G401 (cell line): ENCODE data around the gene CDH4. TPM values are rescaled to one million over a fixed set of nuclear protein-coding genes. Genes with fewer than 3 reads are reported as not detected.

Experiments
- DNase-seq: peaks from one replicate; pipeline ENCODE4 v3.0.0-alpha.2; 2015; ENCODE audit warnings: low spot score
- in situ Hi-C: cut with HindIII; loops from 2 replicates; pipeline ENCODE4 v1.10.0; 2016; ENCODE audit warnings: low sequenced_read_pairs, mixed read lengths
- total RNA-seq: library from RNA; depleted of rRNA; stranded (reverse); fragments of >200 nt; shearing (Covaris generic); gene quantifications from 2 replicates; pipeline ENCODE4 v1.2.3, GENCODE V29; 2014

CDH4 gene
- total RNA-seq, 1 experiment from 2014 or later: 12.9 TPM

DNA sequence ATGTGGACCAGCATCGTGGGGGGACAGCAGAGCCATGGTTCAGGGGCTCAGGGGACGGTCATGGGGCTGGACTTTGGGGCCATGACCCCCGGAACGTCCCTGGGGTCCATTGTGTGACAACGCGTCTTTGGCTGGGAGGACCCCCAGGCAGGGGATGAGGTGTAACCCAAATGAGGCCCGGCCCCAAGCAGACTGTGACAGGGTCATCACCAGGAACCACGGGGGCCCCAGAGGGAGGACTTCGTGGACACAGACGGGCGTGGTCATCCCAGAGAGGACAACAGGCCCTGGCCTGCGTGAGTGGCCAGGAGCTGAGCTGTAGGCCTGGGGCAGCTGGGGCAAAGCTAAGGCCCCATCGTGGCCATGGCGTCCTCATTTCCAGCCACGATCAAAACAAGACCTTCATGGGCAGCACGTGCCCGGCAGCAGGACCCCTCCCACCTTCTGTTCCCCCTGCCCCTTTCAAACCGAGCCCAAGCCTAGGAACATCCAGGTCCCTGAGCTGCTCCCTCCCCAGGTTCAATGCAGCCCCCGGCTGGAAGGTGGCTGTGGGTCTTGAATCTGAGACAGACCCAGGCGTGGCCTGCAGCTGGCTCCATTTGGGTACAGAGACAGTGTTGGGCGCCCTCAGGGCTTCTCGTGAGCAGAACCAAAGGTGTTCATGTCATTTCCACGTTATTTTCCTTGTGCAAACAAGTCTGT is 625.9 kb downstream of the CDH4 start:
- no peak for DNase-seq
- in situ Hi-C loops: no loop called here

DNA sequence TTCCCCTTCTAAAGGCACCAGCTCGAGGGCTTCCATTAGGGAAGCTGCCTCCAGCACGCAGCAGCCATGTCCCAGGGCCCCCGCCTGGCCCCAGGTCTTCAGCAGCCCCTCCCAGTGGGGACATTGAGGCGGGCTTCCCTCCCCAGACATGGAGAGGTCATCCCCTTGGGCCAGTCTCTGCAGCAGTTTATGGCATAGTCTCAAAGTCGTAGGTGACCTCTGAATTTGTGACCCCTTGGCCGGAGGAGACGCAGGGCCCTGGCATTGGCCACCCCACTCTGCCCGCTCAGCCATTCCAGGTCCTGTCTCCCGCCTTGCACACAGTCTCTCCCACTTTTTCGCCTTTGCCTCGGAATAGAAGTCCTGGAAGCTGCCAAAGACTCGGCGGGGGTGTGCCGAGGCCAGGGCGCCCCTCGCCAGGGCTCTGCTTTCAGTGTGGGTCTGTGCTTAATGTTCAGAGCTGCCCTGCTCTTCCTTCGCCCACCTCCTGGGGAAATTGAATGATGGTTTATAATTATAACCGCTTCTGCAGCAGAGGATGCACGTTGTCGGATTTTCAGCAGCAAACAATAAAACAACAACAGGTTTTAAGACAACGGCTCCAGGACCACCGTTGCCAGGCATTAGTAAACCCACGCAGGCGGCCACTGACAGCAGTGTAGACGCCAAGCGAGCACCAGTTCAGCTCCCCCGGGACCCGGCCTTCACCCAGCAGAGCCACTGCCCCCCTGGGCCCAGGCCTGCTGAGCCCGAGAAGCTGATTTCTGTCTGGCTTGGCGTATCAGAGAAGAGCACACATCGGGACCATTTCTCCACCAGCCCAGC is 626.6 kb downstream of the CDH4 start:
- in situ Hi-C loops: no loop called here
- DNase-seq: no peak

DNA sequence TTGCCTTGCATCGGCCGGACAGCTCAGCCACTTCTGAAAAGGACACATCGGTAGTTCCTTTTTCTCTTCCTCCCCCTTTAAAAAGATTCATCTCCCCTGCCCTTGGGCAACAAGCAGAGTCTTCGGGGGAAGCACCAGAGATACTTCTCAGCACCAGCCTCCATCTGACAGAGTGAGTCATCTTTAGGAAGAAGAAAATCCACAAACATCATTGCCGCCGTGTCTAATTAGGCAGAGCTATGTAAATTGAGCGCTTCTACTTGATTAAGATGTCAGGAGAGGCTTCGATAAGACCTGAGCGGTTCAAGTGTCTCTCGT is 627.2 kb downstream of the CDH4 start:
- DNase-seq: no peak
- in situ Hi-C loops: no loop called here

DNA sequence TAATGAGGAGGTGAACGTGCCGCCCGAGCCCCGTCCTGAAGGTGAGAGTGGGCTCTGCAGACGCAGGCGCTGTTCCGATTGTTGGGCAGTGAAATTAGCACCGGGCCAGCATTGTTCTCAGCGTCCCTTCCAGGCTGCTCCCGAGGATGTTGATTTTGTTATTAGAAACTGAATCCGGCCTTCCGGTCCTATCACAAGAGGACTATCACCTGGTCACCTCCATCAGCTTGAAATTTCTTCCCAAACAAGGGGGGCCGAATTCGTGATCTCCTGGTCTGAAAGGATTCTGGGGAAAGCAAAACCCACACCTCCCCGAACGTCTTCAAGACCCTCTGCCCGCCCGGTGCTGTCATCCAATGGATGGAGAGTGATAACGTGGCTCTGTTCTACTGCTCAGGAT is 627.6 kb downstream of the CDH4 start:
- no peak for DNase-seq
- in situ Hi-C loops: no loop called here

DNA sequence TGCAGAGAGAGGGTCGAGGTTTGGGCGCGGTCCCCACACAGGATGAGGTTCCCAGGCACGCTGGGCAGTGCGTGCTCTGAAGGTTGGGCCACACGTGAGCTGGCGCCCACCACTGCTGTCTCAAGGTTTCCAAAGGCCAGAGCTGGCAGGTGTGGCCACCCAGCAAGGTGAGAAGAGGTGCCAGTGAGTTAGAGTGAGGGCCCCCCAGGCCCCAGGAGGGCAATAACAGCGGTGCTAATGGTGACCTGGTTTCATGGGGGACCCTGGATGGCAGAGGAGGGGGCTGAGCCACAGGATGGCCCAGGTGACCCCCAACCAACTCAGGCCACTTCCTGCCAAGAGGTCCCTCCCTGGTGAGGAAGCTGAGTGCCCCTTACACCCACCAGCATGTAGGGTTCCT is 628.6 kb downstream of the CDH4 start:
- DNase-seq: no peak
- in situ Hi-C loops: no loop called here

DNA sequence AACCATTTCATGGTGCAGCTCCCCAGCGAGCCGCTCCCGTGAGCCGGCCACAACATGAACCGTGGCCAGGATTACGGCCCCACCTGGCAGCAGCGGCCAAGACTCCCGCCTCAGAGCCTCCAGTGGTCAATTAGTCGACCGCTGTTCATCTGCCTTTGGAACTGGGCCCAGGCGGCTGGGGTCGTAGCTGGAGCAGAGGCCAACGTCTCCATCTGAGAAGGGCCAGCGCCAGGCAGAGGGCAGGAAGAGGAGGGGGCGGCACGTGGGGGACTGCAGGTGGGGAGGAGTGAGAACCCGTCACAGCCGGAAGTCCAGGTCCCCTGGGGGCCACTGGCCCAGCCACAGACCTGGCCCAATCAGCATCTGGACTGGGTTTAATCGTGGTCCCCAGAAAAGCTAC is 629.4 kb downstream of the CDH4 start:
- no peak for DNase-seq
- in situ Hi-C loops: no loop called here

DNA sequence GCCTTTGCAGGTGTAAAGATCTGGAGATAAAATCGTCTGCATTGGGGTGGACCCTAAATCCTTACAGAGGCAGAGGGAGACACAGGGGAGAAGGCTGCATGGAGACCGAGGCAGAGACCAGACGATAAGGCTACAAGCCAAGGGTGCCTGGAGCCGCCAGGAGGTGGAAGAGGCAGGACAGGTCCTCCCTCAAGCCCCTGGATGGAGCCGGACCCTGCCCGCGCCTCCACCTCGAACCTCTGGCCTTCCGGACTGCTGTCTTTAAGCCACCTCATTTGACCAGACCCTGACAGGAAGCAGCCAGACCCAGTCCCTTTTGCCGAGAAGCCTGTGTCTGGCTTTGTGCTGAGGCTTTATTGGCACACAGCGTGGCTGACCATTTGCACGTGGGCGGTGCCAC is 629.8 kb downstream of the CDH4 start:
- DNase-seq: no peak
- in situ Hi-C loops: no loop called here

DNA sequence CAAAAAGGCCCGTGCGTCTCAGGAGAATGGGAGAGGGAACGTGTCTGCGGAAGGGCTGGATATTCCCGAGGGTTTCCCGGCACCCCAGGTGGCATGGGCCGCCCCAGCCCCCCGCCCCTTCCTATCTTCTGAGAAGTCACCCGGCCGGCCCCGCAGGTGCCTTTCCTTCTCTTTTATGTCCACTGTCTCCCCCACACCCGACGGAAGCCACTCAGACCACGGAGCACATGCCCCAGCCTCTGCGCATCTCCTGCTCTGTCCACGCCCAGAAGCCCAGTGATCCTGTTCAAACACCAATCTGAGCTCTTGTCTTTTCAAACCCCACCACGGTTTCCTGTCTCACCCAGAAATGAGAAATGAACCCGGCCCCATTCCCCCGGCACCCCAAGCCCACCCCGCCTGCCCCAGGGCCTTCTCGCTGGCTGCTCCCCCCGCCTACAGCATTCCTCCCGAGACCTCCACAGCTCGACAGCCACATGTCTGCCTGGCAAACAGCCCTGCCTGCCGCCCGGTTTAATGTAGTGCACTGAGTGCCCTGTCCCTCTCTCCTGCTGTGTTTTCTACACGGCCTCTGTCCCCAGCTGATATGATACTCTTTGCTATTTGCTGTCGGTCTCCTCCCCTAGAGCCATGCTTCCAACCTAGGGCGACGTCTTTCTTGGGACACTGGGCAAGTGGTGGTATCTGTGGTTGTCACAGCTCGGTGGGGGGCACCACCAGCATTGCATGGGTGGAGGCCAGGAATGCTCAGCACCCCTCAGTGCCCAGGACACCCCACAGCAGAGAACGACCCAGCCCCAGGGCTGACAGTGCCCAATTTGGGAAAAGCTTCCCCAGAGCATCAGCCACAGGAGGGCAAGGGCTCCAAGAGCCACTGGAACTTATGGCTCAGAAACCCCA is 630.9 kb downstream of the CDH4 start:
- DNase-seq: no peak
- in situ Hi-C loops: no loop called here

DNA sequence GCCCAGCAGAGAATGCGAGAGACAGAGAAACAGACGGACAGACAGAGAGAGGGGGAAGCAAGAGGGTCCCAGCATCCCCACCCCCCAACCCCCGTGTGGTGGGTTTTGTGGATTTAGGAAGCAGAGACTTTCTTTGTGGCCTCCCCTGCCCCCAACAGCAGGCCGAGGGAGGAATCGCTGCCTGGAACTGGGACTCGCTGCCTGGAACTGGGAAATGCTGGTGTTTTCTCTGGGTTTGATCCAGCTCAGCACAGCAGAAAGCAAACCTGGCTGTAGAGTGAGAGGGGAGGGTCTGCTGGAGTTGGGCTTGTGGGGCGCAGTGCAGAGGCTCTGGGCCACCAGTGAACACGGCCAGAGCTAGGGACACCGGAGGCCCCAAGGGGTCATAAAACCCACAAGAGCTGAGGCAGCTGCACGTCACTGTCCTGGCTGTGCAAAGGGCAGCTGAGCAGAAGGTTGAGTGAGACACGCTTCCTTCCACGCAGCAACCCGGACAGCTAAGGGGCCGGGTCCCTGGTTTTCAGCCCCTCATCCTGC is 631.9 kb downstream of the CDH4 start:
- no peak for DNase-seq
- in situ Hi-C loops: no loop called here

DNA sequence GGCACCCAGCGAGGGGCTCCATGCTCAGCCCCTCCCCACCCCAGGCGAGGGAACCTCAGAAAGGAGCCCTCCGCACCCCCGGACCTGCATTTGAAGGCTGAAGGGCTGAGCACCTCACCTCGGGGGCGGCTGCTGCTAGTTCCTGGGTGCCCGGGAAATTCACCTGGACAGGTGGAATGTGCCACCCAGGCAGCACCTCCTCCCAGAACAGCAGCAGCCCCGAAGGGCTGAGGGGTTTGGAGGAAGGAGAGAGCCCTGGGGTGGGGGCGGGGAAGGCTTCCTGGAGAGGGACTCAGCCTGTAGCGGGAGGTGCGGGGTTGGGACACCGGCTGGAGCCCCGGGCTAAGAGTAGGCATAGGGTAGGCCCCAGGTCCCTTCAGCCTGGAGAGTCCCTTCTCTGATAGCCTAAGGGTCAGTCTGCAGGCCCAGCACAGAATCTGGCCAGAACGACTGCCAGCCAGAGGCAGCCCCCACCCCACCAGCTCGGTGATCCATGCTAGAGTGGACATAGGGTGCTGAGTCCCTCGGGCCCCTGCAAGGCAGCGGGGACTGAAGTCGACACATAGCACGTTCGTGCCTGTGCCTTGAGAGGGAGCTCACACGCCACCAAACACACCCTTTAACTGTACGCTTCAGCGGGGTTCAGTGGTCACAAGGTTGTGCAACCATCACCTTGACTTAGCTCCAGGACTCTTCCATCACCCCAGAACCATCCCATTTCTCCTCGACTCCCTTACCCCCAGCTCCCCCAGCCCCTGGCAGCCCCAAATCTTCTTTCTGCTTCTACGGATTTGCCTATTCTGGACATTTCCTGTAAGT is 632.7 kb downstream of the CDH4 start:
- in situ Hi-C loops: no loop called here
- no peak for DNase-seq

DNA sequence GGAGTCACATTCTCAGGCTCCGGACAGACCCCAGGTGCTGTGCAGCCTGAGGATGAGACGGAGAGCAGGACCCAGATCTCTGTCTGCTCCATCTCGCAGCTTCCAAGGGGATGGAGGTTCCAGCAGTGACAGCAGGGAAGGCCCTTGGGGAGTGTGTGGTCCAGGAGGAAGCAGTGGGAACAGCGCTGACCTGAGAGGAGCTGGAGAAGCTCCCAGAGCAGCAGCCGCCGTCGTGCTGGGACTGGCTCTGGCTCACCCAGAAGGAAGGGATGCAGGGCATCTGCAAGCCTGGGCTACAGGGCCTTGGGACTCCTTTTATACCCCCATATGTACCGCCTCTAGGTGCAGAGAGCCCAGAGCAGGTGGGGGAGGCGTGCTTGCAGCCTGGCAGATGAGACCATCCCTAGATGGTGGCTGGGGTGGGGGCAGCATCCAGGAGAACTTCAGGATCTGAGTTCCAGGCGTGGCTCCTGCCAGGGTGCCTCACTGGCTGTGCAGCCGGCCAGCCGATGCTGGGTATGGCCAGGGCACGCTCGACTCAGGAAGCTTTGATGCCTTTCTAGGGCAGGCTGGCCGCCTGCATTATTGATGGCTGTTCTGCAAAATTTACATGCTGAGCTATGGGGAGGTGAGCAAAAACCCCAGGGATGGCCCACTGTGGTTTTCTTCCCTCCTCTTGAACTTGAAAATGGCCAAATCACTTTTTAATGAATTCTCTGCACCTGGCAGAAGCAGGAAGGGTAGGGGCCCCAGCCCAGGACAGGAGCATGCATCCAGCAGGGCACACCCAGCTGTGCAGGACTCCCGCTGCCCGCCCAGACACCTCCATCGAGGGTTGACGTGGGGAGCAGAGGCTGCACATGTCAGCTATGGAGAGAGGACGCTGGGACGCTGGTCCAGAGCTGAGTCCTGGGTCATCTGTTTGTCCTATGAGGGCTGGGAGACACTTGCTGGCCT is 634.0 kb downstream of the CDH4 start:
- in situ Hi-C loops: no loop called here

DNA sequence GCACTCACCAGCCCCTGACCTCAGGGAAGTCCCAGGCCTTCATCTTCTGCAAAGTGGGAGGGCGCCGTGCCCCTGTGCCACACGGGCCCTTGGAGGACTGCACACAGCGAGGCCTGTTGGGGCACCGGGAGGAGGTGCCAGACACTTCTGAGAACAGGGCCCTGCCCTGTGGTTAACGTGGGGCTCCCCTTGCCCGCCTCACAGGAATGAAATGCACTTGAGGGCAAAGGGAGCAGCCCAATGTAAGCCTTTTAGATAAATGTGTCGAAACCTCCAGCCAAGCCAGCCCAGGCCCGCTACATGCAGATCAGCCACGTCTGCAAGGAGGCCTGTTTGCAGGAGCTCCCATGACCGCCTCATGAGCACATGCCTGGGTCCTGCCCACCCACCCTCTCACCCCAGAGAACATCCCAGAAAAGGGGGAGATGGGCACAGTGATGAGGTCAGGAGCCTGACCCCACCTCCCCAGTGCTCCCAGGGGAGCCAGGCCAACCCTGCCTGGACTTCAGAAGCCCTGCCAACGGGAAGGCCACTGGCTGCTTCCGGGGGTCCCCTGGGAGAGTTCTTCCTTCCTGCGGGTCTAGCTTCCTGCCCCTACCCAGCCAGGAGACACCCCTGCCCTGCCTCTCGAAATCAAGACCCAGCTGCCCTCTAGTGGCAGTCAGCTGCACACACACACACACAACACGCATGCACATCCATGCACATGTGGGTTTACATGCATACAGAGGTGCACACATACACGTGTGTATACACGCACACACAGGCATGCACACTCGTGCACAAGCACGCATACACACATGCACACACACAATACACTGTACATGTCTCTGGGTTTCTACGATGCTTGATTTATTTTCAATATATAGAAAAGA is 634.9 kb downstream of the CDH4 start:
- peak; percentile 37 for DNase-seq
- in situ Hi-C loops: no loop called here

More for the DNA sequence above, 634.0 kb downstream of the CDH4 start:
- DNase-seq: no peak

DNA sequence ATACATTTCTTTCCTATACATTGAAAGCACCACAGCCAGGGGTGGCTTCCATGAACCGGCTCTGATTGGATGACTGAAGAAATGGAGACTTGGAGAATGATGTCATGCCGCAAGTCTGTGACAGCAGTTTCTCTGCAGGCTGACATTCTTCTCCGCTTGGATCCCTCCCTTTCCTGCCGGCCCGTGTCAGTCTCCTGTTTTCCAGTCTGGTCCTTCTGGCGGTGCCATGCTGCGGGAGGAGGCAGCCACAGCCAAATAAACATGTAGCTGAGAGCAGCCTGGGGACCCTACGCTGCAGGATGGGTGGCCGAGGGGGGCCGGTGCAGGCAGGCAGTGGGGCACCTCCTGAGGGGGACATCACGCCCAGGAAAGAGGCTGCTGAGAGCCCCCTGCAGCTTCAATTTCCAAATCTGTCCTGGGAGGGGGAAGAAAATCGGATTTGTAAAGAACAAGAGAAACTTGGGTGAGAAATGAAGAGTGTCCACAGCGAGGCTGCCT is 635.6 kb downstream of the CDH4 start:
- DNase-seq: peak; percentile 47
- in situ Hi-C loops: no loop called here

DNA sequence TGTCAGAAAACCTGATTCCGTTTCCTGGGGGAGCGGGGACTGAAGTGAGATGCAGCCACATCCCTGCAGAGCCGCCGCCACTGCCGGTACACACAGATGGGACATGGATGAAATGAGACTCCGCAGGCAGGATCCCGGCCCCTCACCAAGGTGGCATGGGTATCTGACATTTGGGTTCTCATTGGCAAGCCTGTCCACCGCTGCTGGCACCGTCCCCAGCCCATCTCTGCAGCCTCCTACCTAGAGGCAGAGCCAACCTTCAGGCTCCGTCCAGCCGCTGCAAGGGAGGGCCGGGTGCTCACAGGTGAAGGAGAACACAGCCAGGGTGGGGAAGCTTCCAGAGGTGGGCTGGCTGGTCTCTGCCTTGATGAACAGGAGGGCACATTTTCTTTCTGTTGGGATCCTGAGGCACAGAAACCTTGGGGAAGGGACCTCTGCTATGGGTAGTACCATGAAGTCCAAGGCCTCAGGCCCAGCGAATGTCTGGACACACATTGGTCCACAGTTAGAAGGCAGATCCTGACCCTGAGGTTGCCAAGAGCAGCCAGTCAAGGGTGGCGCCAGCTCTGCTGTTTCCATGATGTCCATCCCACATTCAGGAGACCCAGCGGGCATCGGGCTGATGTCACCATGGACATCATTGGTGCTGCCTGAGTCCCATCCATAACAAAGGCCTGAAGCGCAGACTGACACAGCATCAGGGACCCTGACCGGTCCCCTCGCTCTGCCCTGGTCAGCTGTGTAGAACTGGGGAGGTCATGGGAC is 636.2 kb downstream of the CDH4 start:
- in situ Hi-C loops: no loop called here
- DNase-seq: peak; percentile 16

DNA sequence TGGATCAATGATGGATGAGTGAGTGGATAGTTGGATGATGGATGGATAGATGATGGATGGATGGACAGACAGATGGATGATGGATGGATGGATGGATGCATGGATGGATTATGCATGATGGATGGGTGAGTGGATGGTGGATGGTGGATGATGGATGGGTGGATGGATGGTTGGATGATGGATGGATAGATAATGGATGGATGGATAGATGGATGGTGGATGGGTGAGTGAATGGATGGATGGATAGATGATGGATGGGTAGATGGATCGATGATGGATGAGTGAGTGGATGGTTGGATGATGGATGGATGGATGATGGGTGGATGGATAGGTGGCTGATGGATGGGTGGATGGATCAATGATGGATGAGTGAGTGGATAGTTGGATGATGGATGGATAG is 637.6 kb downstream of the CDH4 start:
- in situ Hi-C loops: no loop called here
- no peak for DNase-seq

DNA sequence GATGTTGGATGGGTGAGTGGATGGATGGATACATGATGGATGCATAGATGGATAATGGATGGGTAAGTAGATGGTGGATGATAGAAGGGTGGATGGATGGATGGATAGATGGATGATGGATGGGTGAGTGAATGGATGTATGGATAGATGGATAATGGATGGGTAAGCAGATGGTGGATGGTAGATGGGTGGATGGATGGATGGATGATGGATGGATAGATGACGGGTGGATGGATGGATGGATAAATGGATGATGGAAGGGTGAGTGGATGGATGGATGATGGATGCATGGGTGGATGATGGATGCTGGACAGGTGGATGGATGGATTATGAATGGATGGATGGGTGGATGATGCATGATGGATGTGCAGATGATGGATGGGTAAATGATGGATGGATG is 638.1 kb downstream of the CDH4 start:
- no peak for DNase-seq
- in situ Hi-C loops: no loop called here
